H1 (cell line): ENCODE measurements around the gene OST4. TPM values are rescaled to one million over a fixed set of nuclear protein-coding genes. Genes with fewer than 3 reads are reported as not detected.

Experiments
- CTCF ChIA-PET: fragments of 300-600 bp; sonication (Branson Sonifier 250); formaldehyde crosslinking; loops from one replicate; lab custom pipeline; 2021; ENCODE audit not compliant: partially characterized antibody; lab: Charles Lee
- POLR2A ChIA-PET: fragments of 300-600 bp; sonication (Branson Sonifier 250); formaldehyde crosslinking; loops from one replicate; lab custom pipeline; 2021; ENCODE audit warnings: inconsistent platforms; ENCODE audit not compliant: partially characterized antibody; lab: Charles Lee
- DNase-seq, 2 experiments: peaks; one replicate each; pipeline versions ENCODE4 v3.0.0 to v3.0.0-alpha.2; 2010 to 2022; ENCODE audit warnings: low spot score in 2 of 2, low read depth in 1 of 2, mixed read lengths in 1 of 2
- FAIRE-seq: peaks from 2 replicates; lab custom pipeline; 2011; peaks lifted over from hg19 to GRCh38; lab: Jason Lieb, UNC
- H2AFZ ChIP-seq: 2 replicates; pipeline ENCODE4 v1.8.1; 2012; ENCODE audit warnings: low read length, inconsistent platforms
- H2AK5ac ChIP-seq: 2 replicates; pipeline ENCODE4 v1.6.1; 2013; ENCODE audit warnings: low read depth, low read length
- H2BK120ac ChIP-seq: replicated peaks from 2 replicates; pipeline ENCODE3; 2013; ENCODE audit warnings: low read depth, low read length, inconsistent platforms
- H2BK12ac ChIP-seq: 2 replicates; pipeline ENCODE4 v1.6.1; 2013; ENCODE audit warnings: low read depth, low read length
- H2BK15ac ChIP-seq: 2 replicates; pipeline ENCODE4 v1.6.1; 2013; ENCODE audit warnings: low read length
- H2BK20ac ChIP-seq: 2 replicates; pipeline ENCODE4 v1.6.1; 2013; ENCODE audit warnings: low read length
- H2BK5ac ChIP-seq: 2 replicates; pipeline ENCODE4 v1.6.1; 2013; ENCODE audit warnings: low read depth, low read length
- H3K14ac ChIP-seq: 2 replicates; pipeline ENCODE4 v1.6.1; 2013; ENCODE audit warnings: inconsistent platforms; ENCODE audit not compliant: insufficient read length
- H3K18ac ChIP-seq: 2 replicates; pipeline ENCODE4 v1.6.1; 2013; ENCODE audit warnings: low read length; ENCODE audit errors: extremely low read depth
- H3K23ac ChIP-seq: 2 replicates; pipeline ENCODE4 v1.6.1; 2013; ENCODE audit warnings: inconsistent platforms; ENCODE audit not compliant: insufficient read length
- H3K23me2 ChIP-seq: 2 replicates; pipeline ENCODE4 v1.6.1; 2013; ENCODE audit warnings: low read depth, low read length
- H3K27ac ChIP-seq: 2 replicates; pipeline ENCODE4 v1.6.1; 2011; ENCODE audit warnings: low read depth, low read length, inconsistent platforms
- H3K27me3 ChIP-seq, 4 experiments: replicated peaks in 1 of 4; 1 replicate in 1 of 4; 2 replicates in 3 of 4; pipeline versions ENCODE4 v1.6.1 to v1.8.1; 2011 to 2013; ENCODE audit warnings: low read length in 3 of 4, mild to moderate bottlenecking in 3 of 4, inconsistent platforms in 2 of 4, mixed read lengths in 2 of 4, moderate library complexity in 1 of 4; ENCODE audit not compliant: control insufficient read depth in 3 of 4, insufficient read depth in 3 of 4; ENCODE audit errors: extremely low read depth in 1 of 4
- H3K36me3 ChIP-seq, 4 experiments: 2 replicates each; pipeline versions ENCODE4 v1.6.1 to v1.8.1; 2011 to 2013; ENCODE audit warnings: mild to moderate bottlenecking in 4 of 4, low read length in 3 of 4, moderate library complexity in 2 of 4, control low read depth in 1 of 4, inconsistent platforms in 1 of 4; ENCODE audit not compliant: insufficient read depth in 4 of 4, control insufficient read depth in 2 of 4
- H3K4ac ChIP-seq: replicated peaks from 2 replicates; pipeline ENCODE3; 2013; ENCODE audit warnings: low read length, low read depth, mixed read lengths, inconsistent platforms; ENCODE audit not compliant: insufficient read length
- H3K4me1 ChIP-seq, 4 experiments: replicated peaks in 1 of 4; 1 replicate in 1 of 4; 2 replicates in 3 of 4; pipeline versions ENCODE4 v1.6.1 to v1.8.1; 2011 to 2013; ENCODE audit warnings: low read length in 3 of 4, inconsistent platforms in 2 of 4, mixed read lengths in 1 of 4; ENCODE audit not compliant: insufficient read depth in 4 of 4, control insufficient read depth in 3 of 4
- H3K4me2 ChIP-seq, 2 experiments: 2 replicates each; pipeline versions ENCODE4 v1.6.1 to v1.8.1; 2011 to 2013; ENCODE audit warnings: low read depth in 2 of 2, low read length in 2 of 2, control low read depth in 1 of 2, inconsistent platforms in 1 of 2, mild to moderate bottlenecking in 1 of 2; ENCODE audit not compliant: insufficient read depth in 1 of 2
- H3K4me3 ChIP-seq, 4 experiments: fragments of 200-600, 300-600 bp in 1 of 4; sonication (generic), shearing (Covaris generic), sonication (Bioruptor Twin) in 1 of 4; 2 replicates each; pipeline versions ENCODE4 v1.5.1 to v1.8.1; 2011 to 2016; ENCODE audit warnings: low read length in 4 of 4, low read depth in 3 of 4, control low read depth in 2 of 4, inconsistent platforms in 2 of 4, mild to moderate bottlenecking in 2 of 4, mixed read lengths in 1 of 4, moderate library complexity in 1 of 4; ENCODE audit not compliant: insufficient read depth in 2 of 4; ENCODE audit errors: extremely low read depth in 1 of 4
- H3K56ac ChIP-seq: replicated peaks from 2 replicates; pipeline ENCODE3; 2013; ENCODE audit warnings: low read depth, mild to moderate bottlenecking, mixed read lengths, low read length, inconsistent platforms; ENCODE audit not compliant: insufficient read length
- H3K79me1 ChIP-seq: 2 replicates; pipeline ENCODE4 v1.6.1; 2013; ENCODE audit warnings: low read depth, low read length, control low read depth
- H3K79me2 ChIP-seq, 2 experiments: 2 replicates each; pipeline versions ENCODE4 v1.6.1 to v1.8.1; 2012 to 2013; ENCODE audit warnings: low read length in 2 of 2, mild to moderate bottlenecking in 2 of 2, inconsistent platforms in 1 of 2; ENCODE audit not compliant: insufficient read depth in 2 of 2, control insufficient read depth in 1 of 2
- H3K9ac ChIP-seq, 4 experiments: replicated peaks in 1 of 4; 1 replicate in 1 of 4; 2 replicates in 3 of 4; pipeline versions ENCODE4 v1.6.1 to v1.8.1; 2011 to 2013; ENCODE audit warnings: low read depth in 3 of 4, low read length in 3 of 4, control low read depth in 2 of 4, mild to moderate bottlenecking in 2 of 4, moderate library complexity in 2 of 4, inconsistent platforms in 1 of 4; ENCODE audit errors: extremely low read depth in 1 of 4
- H3K9me3 ChIP-seq, 2 experiments: 2 replicates each; pipeline versions ENCODE4 v1.6.1 to v1.8.1; 2012 to 2013; ENCODE audit warnings: mild to moderate bottlenecking in 2 of 2, moderate library complexity in 2 of 2, control low read depth in 1 of 2, inconsistent platforms in 1 of 2, low read depth in 1 of 2, low read length in 1 of 2, mixed read lengths in 1 of 2; ENCODE audit not compliant: insufficient read depth in 2 of 2
- H4K20me1 ChIP-seq, 2 experiments: replicated peaks in 1 of 2; 2 replicates each; pipeline versions ENCODE3 to v1.8.1; 2011 to 2013; ENCODE audit warnings: inconsistent platforms in 2 of 2, low read length in 2 of 2, mild to moderate bottlenecking in 1 of 2; ENCODE audit not compliant: insufficient read depth in 2 of 2, control insufficient read depth in 1 of 2
- H4K5ac ChIP-seq: 2 replicates; pipeline ENCODE4 v1.6.1; 2013; ENCODE audit warnings: low read length, low read depth, mixed read lengths, inconsistent platforms; ENCODE audit not compliant: insufficient read length
- H4K8ac ChIP-seq: 2 replicates; pipeline ENCODE4 v1.8.0; 2013; ENCODE audit warnings: mild to moderate bottlenecking, moderate library complexity, low read length, inconsistent platforms; ENCODE audit not compliant: insufficient read depth; ENCODE audit errors: extremely low read depth
- H4K91ac ChIP-seq: replicated peaks from 2 replicates; pipeline ENCODE3; 2013; ENCODE audit warnings: low read length, mixed read lengths, inconsistent platforms; ENCODE audit not compliant: insufficient read length
- BACH1 ChIP-seq: IDR thresholded peaks from 2 replicates; pipeline ENCODE4 v1.6.1; 2012; ENCODE audit warnings: low read length, improper control_type of control experiment
- MAX ChIP-seq: IDR thresholded peaks from 2 replicates; pipeline ENCODE4 v1.6.1; 2012; ENCODE audit warnings: inconsistent platforms
- NRF1 ChIP-seq: IDR thresholded peaks from 2 replicates; pipeline ENCODE4 v1.6.1; 2011; ENCODE audit warnings: mild to moderate bottlenecking, low read depth, low read length, improper control_type of control experiment
- POLR2AphosphoS5 ChIP-seq: IDR thresholded peaks from 2 replicates; pipeline ENCODE4 v1.6.1; 2011; ENCODE audit warnings: low read depth, low read length
- POU5F1 ChIP-seq: IDR thresholded peaks from 2 replicates; pipeline ENCODE4 v1.6.1; 2011; ENCODE audit warnings: low read depth, mild to moderate bottlenecking, low read length, moderate library complexity
- RFX5 ChIP-seq: IDR thresholded peaks from 2 replicates; pipeline ENCODE4 v1.6.1; 2011; ENCODE audit warnings: low read depth, low read length, improper control_type of control experiment, borderline replicate concordance
- RXRA ChIP-seq: IDR thresholded peaks from 2 replicates; pipeline ENCODE4 v1.6.1; 2011; ENCODE audit warnings: low read depth, mild to moderate bottlenecking, low read length, moderate library complexity; ENCODE audit not compliant: insufficient read depth
- SIRT6 ChIP-seq: IDR thresholded peaks from one replicate; pipeline ENCODE4 v1.7.1; 2012; ENCODE audit warnings: low read length, inconsistent platforms
- TBP ChIP-seq: IDR thresholded peaks from 2 replicates; pipeline ENCODE4 v1.6.1; 2011; ENCODE audit warnings: low read depth, low read length, improper control_type of control experiment
- TCF12 ChIP-seq: IDR thresholded peaks from 2 replicates; pipeline ENCODE4 v1.6.1; 2011; ENCODE audit warnings: low read depth, mild to moderate bottlenecking, low read length
- WGBS, 2 experiments: shearing (Covaris generic) in 1 of 2; methylation state at CpG; one replicate each; pipeline versions ENCODE4 v1.1.6 to v1.1.7; 2013 to 2015; ENCODE audit warnings: low lambda C conversion rate in 2 of 2, mixed read lengths in 2 of 2, inconsistent platforms in 1 of 2, low coverage in 1 of 2, missing lambda C conversion rate in 1 of 2; ENCODE audit not compliant: insufficient replicate concordance in 2 of 2, insufficient coverage in 1 of 2, insufficient read length in 1 of 2; ENCODE audit errors: extremely low coverage in 1 of 2, missing lambda C conversion rate in 1 of 2; 5-methylcytosine and 5-hydroxymethylcytosine counted together
- polyA plus RNA-seq, 7 experiments: library from polyadenylated mRNA; depleted of rRNA in 3 of 7; stranded (reverse) in 5 of 7; unstranded in 2 of 7; fragments of >200 nt in 5 of 7; fragments of 200-250 nt in 2 of 7; gene quantifications; 1 replicate in 5 of 7; 2 replicates in 1 of 7; 4 replicates in 1 of 7; pipeline versions ENCODE4 v1.2.1 to v1.2.3, GENCODE V29; 2011 to 2013; ENCODE audit warnings: missing spikeins in 2 of 7, mixed read lengths in 2 of 7
- total RNA-seq: library from RNA; stranded (reverse); fragmentation: NEBNext Ultra II Directional; extraction: Animal tissue kit (Norgen Biotek cat#: 25700); gene quantifications from 2 replicates; pipeline ENCODE4 v1.2.1, GENCODE V29; 2021

OST4 gene
- total and polyA plus RNA-seq, 2 of the 8 experiments (the other 6 are each of a cell fraction or from before 2014, with no cell fraction given): 225 to 865 TPM

GRCh38 chr2:27080140-27080469 is 8.7 kb upstream of the OST4 start:
- H3K4me2 ChIP-seq: no peak overlapping the region
- H2AK5ac ChIP-seq: peak overlapping the region; percentile 43
- no peaks in the 10 kb centered on the region for H3K36me3 ChIP-seq
- POLR2A ChIA-PET: interaction anchor here (1.6 to 1.8 kb wide), 2 partner anchors 14 to 29 kb away, joined by 5 to 11 read pairs; partner anchors contain the start of gene AGBL5
- no peaks in the 10 kb centered on the region for H4K20me1 ChIP-seq
- H3K9ac ChIP-seq: no peak overlapping the region
- no peak overlapping the region; the same call in 1 of the 2 replicates for H2BK5ac ChIP-seq
- no peak overlapping the region for H3K14ac ChIP-seq
- peaks cover 2% of the 10 kb centered on the region; the same call in 1 of the 2 replicates for H3K23me2 ChIP-seq
- H3K23ac ChIP-seq: no peak overlapping the region
- H4K91ac ChIP-seq: no peak overlapping the region
- no peaks in the 10 kb centered on the region for H3K79me2 ChIP-seq
- peaks cover 0 to 3% (median 3%) of the 10 kb centered on the region in 4 experiments; a peak in 2 of 7 replicates for H3K27me3 ChIP-seq
- no peak for FAIRE-seq
- no peak overlapping the region for H3K18ac ChIP-seq
- H3K4me3 ChIP-seq: no peak overlapping the region
- H2AFZ ChIP-seq: no peak overlapping the region
- H3K4ac ChIP-seq: no peak overlapping the region
- H2BK15ac ChIP-seq: peak overlapping the region; percentile 88; the same call in 1 of the 2 replicates
- no peak for DNase-seq
- peaks cover 0 to 19% (median 13%) of the 10 kb centered on the region in 4 experiments; a peak in 6 of 7 replicates for H3K4me1 ChIP-seq
- H3K56ac ChIP-seq: no peak overlapping the region
- peak overlapping the region; percentile 52; the same call in 1 of the 2 replicates for H4K8ac ChIP-seq
- 89% methylated on average over 7 of the region's 7 CpGs; no CpG with 5 or more reads in 1 of the 2 experiments for WGBS, 2 experiments
- no peaks in the 10 kb centered on the region for H3K9me3 ChIP-seq
- H3K27ac ChIP-seq: no peak overlapping the region
- 0 out of 2 replicates have a peak overlapping the region, but pooled peaks have one; percentile 32 for H2BK20ac ChIP-seq
- peak overlapping the region; percentile 84; the same call in 1 of the 2 replicates for H2BK12ac ChIP-seq
- no peaks in the 10 kb centered on the region for H3K79me1 ChIP-seq
- no peak overlapping the region for H4K5ac ChIP-seq
- CTCF ChIA-PET: interaction anchor here (0.8 to 16.5 kb wide), 9 partner anchors 15 to 847 kb away, joined by 3 to 160 read pairs (median 4); partner anchors contain the start of gene AGBL5
- no peak overlapping the region for H2BK120ac ChIP-seq
- no peak for TF ChIP-seq BACH1
- no peak for TF ChIP-seq SIRT6
- TF ChIP-seq RFX5: no peak
- no peak for TF ChIP-seq POU5F1
- no peak for TF ChIP-seq TCF12
- TF ChIP-seq POLR2AphosphoS5: no peak
- no peak for TF ChIP-seq MAX
- no peak for TF ChIP-seq TBP
- no peak for TF ChIP-seq NRF1
- TF ChIP-seq RXRA: no peak
